ENCODE results near the gene TFAM.
"Not testable (repeated sequence)": the region's sequence is repeated elsewhere in the genome, so short reads cannot be mapped to it uniquely, and the experiment has no call there.

The TFAM gene

GRCh38 chr10:58424176-58424575 is 39.0 kb downstream of the TFAM start:
- H3K4me3 ChIP-seq (ENCODE audit: low read depth, low read length), result no peak overlapping the region
- in situ Hi-C loops (cut with HindIII; ENCODE audit: low sequenced_read_pairs), result no loop called here
- no peak for DNase-seq (ENCODE audit: low read depth)
- TF ChIP-seq, protein P1, sequence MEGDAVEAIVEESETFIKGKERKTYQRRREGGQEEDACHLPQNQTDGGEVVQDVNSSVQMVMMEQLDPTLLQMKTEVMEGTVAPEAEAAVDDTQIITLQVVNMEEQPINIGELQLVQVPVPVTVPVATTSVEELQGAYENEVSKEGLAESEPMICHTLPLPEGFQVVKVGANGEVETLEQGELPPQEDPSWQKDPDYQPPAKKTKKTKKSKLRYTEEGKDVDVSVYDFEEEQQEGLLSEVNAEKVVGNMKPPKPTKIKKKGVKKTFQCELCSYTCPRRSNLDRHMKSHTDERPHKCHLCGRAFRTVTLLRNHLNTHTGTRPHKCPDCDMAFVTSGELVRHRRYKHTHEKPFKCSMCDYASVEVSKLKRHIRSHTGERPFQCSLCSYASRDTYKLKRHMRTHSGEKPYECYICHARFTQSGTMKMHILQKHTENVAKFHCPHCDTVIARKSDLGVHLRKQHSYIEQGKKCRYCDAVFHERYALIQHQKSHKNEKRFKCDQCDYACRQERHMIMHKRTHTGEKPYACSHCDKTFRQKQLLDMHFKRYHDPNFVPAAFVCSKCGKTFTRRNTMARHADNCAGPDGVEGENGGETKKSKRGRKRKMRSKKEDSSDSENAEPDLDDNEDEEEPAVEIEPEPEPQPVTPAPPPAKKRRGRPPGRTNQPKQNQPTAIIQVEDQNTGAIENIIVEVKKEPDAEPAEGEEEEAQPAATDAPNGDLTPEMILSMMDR (IDR thresholded peaks at IDR 0.05; ENCODE audit: low read depth, low read length, missing control alignments), result no peak

DNA sequence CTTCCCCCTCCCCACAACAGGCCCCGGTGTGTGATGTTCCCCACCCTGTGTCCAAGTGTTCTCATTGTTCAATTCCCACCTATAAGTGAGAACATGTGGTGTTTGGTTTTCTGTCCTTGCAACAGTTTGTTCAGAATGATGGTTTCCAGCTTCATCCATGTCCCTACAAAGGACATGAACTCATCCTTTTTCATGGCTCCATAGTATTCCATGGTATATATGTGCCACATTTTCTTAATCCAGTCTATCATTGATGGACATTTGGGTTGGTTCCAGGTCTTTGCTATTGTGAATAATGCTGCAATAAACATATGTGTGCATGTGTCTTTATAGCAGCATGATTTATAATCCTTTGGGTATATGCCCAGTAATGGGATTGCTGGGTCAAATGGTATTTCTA is 43.2 kb downstream of the TFAM start:
- DNase-seq (ENCODE audit: low read depth); H3K4me3 ChIP-seq (ENCODE audit: low read depth, low read length); in situ Hi-C loops (cut with HindIII; ENCODE audit: low sequenced_read_pairs): not testable (repeated sequence)

DNA sequence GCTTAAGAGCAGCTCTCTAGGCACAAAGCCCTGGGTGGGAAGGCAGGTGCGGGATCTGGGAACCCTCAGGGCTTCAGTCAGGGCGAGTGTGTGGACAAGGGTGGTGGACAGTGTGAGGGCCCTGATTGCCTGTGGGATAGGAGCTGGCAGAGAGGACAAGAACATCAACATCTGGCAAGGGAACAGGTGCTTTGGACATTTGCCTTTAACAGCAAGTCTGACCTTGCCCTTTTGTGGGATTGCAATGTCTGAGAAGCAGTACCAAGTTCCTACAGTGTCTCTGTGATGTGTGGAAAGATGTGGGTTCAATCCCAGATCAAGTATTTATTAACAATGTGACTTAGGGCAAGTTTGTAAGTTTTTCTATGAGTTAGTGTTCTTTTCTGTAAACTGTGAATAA is 46.7 kb downstream of the TFAM start:
- H3K4me3 ChIP-seq (ENCODE audit: low read depth, low read length), result no peak overlapping the region
- in situ Hi-C loops (cut with HindIII; ENCODE audit: low sequenced_read_pairs), result no loop called here
- DNase-seq (ENCODE audit: low read depth), result no peak
- TF ChIP-seq, protein P1 (IDR thresholded peaks at IDR 0.05; ENCODE audit: low read depth, low read length, missing control alignments), result no peak

DNA sequence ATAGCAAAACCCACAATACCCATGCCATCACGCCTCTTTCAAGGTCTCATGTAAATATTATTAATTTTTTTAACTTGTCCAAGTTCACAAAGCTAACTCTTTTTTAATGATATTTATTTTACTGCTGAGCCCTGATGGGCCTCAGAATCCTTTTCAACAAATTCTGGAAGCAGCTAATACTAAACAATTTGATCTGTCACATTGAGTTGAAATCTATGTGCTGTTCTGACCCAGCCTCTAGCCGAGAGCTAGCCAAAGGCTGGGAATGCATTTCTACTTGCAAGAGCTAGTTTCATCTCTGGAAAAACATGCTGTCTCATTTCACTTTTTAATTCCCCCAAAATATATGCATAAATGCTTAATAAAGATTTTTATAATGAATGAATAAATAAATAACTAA is 47.9 kb downstream of the TFAM start:
- no peak overlapping the region for H3K4me3 ChIP-seq (ENCODE audit: low read depth, low read length)
- in situ Hi-C loops (cut with HindIII; ENCODE audit: low sequenced_read_pairs), result no loop called here
- TF ChIP-seq, protein P1 (IDR thresholded peaks at IDR 0.05; ENCODE audit: low read depth, low read length, missing control alignments), result no peak
- no peak for DNase-seq (ENCODE audit: low read depth)

DNA sequence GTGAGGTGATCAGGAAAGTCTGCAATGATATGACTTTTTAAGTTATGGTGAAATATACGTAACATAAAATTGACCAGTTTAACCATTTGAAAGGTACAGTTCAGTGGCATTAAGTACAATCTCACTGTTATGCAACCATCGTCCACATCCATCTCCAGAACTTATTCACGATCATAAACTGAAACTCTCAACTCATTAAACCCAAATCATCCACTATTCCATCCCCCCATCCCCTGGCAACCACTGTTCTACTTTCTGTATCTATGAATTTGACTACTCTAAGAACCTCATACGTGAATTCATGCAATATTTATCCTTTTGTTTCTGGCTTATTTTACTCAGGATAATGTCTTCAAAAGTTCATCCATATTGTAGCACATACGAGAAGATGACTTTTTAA is 48.4 kb downstream of the TFAM start:
- in situ Hi-C loops (cut with HindIII; ENCODE audit: low sequenced_read_pairs), result no loop called here
- TF ChIP-seq, protein P1 (IDR thresholded peaks at IDR 0.05; ENCODE audit: low read depth, low read length, missing control alignments), result no peak
- no peak overlapping the region for H3K4me3 ChIP-seq (ENCODE audit: low read depth, low read length)

GRCh38 chr10:58435297-58435985 is 50.2 kb downstream of the TFAM start:
- H3K4me3 ChIP-seq (ENCODE audit: low read depth, low read length), result no peak overlapping the region
- DNase-seq (ENCODE audit: low read depth), result peak; percentile 99
- TF ChIP-seq, protein P1 (IDR thresholded peaks at IDR 0.05; ENCODE audit: low read depth, low read length, missing control alignments), result no peak
- in situ Hi-C loops (cut with HindIII; ENCODE audit: low sequenced_read_pairs), result no loop called here

More for the DNA sequence above, 48.4 kb downstream of the TFAM start:
- no peak for DNase-seq (ENCODE audit: low read depth)

- H3K4me3 ChIP-seq (ENCODE audit: low read depth, low read length), result no peak overlapping the region
- TF ChIP-seq, protein P1 (IDR thresholded peaks at IDR 0.05; ENCODE audit: low read depth, low read length, missing control alignments), result no peak
- DNase-seq (ENCODE audit: low read depth), result no peak
- in situ Hi-C loops (cut with HindIII; ENCODE audit: low sequenced_read_pairs), result no loop called here
Measured at GRCh38 chr10:58436071-58436470, 50.9 kb downstream of the TFAM start.
